Measurements from ENCODE around the gene SETD9.
A peak's percentile ranks its signal among the peaks of the same experiment; 100 is the strongest.

SETD9 gene

GRCh38 chr5:56934325-56934724 lies 24.9 kb downstream of the SETD9 start:
- FAIRE-seq: no peak
- DNase-seq (ENCODE audit: insufficient read length, low spot score): no peak

GRCh38 chr5:56938858-56939257 lies 29.5 kb downstream of the SETD9 start:
- no peak for DNase-seq (ENCODE audit: insufficient read length, low spot score)
- FAIRE-seq: no peak

DNA sequence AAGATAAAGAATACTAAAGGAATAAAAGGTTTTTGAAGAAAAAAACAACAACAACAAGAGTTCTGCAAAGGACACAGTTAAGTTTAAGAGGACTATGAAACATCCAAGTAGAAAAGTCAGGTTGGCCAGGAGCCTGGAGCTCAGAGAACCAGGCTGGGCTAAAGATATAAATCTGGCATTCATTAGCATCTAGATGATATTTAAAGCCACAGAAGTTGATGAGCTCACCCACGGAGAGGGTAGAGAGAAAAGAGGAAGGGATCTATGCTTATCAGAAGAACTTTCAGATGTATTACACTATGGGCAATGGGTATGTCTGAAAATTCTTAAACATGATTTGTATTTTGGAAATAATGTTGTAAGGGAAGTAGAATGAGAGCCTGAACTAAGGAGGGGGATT lies 32.6 kb downstream of the SETD9 start:
- DNase-seq (ENCODE audit: insufficient read length, low spot score) (no peak), FAIRE-seq (no peak)

DNA sequence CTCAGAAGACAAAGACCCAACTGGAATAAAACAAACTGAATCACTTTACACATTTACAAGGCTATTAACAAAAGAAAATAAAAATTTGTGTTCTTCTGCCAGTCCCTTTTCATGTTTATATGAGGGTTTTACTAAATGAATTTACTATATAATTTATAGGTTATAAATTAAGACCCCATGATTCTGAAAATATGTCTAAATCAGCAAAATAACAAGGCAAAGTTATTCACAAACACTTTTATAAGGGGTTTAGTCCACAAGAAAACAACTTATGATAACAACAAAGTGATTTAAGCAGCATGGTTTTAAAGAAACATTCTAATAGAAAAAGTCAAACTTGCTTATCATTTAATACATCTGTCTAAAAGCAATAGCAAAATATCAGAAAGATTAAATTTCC lies 37.7 kb downstream of the SETD9 start:
- DNase-seq (ENCODE audit: insufficient read length, low spot score) (no peak), FAIRE-seq (no peak)

DNA sequence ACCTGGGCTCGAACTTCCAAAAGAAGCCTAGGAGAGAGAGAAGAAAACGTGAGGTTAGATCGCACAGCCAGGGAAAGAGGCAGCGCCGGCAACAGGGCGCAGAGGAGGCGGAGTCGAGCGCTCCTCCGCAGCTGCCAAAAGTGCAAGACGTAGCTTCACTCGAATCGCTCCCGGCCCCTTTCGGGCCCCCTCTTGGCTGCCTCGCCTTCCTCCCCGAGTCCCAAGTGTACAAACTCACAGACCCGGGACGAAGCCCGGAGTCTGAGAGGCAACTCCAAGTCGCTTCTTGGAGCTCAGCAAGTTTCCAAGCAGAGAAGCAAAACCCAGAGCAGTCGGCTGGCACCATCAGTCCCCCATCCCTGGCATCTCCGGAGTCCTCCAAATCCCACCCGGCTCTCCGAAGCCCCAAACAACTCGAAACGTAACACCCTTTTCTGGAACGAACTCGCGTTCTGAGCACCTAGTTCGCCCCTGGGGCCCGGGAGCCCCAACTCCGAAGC lies 41.3 kb downstream of the SETD9 start:
- DNase-seq (ENCODE audit: insufficient read length, low spot score) (peak; percentile 40), FAIRE-seq (peak; percentile 97)

DNA sequence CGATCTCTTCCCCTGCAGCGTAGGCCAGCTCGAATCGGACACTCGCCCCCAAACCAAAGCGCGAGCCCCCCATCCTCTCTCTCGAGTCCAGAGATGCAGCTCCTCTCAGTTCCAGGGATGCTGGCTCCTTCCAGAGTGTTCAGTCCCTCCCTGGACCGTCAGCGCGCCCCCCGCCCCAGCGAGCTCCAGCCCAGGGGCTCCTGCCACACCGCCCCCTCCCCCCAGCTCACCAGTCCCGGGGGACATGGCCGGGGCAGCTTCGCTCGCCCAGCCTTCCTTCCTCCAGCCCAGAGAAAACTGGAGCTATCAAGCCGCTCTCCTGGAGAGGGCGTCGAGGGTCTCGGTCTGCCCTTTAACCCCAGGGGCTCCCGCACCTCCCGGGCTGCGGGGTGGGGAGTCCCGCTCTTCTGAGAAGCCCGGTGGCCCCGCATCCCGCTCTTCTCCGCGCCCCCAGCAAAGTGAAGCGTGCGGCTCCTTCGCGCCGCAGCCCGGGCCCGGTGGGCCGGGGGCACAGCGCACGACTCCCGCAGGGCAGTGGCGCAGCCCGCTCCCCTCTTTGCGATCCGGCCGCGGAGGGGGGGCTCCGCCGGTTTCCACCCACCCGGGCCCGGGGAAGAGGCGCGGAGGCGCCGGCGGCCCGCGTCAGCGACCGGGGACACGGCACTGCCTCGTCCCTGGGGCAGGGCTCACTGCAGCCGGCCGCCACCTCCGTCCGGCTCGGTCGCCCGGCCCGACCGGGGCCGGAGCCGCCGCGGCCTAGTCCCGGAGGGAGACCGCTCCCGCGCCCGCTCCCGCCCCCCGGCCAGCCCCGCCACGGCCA lies 41.9 kb downstream of the SETD9 start:
- peak; percentile 39 for FAIRE-seq
- peak; percentile 40 for DNase-seq (ENCODE audit: insufficient read length, low spot score)

- DNase-seq (ENCODE audit: insufficient read length, low spot score): peak; percentile 98
- FAIRE-seq: peak; percentile 4
These were observed 42.7 kb downstream of the SETD9 start, which contains the start of gene MIER3 for GRCh38 chr5:56951946-56952691. TSS of gene MIER3 (minus strand) at chr5:56952123. CDS start at chr5:56952102, 21 bp downstream.

GRCh38 chr5:56954262-56954661 lies 44.9 kb downstream of the SETD9 start:
- no peak for FAIRE-seq
- DNase-seq (ENCODE audit: insufficient read length, low spot score): no peak

DNA sequence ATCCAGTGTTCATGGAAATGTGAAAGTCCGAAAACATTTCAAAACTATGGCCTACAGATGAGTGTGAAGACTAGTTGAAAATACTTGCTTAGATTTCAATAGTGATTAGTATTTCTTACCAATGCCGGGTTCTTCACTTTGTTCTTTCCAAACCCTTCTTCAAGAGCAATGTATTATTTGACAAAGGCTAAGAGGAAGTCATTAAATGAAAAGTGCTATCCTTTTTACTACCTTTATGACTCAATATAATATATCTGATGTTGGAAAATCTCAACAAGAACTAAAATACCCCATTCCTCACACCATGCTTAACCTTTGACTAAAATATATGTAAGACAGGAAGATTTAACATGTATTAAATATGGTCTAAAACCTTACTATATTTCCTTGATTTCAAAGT lies 49.2 kb downstream of the SETD9 start:
- FAIRE-seq: no peak
- no peak for DNase-seq (ENCODE audit: insufficient read length, low spot score)

GRCh38 chr5:56959326-56959725 lies 49.9 kb downstream of the SETD9 start:
- no peak for DNase-seq (ENCODE audit: insufficient read length, low spot score)
- no peak for FAIRE-seq

DNA sequence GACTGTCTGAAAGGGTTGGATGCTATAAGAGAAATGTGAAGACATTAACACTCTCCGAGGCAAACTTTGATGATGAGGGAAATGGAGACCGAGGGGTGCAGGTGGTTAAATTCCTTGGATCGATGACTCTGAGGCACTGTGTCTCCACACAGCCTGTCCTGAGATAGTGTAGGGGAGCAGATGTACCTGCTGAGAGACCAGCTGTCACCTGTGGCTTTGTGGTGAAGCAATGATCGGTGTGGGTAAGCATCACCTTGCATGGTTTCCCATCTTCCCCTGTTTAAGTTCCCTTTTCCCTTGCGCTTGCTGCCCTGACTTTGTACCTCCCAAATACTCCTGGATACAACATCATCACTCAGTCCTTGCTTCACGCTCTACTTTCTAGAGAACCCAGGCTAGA lies 52.4 kb downstream of the SETD9 start:
- DNase-seq (ENCODE audit: insufficient read length, low spot score): no peak

GRCh38 chr5:56962286-56962685 lies 52.9 kb downstream of the SETD9 start:
- no peak for DNase-seq (ENCODE audit: insufficient read length, low spot score)
- no peak for FAIRE-seq

More for the DNA sequence above, 52.4 kb downstream of the SETD9 start:
- FAIRE-seq: no peak

- DNase-seq (ENCODE audit: insufficient read length, low spot score): no peak
- no peak for FAIRE-seq
These were observed 53.9 kb downstream of the SETD9 start for GRCh38 chr5:56963246-56963645.

DNA sequence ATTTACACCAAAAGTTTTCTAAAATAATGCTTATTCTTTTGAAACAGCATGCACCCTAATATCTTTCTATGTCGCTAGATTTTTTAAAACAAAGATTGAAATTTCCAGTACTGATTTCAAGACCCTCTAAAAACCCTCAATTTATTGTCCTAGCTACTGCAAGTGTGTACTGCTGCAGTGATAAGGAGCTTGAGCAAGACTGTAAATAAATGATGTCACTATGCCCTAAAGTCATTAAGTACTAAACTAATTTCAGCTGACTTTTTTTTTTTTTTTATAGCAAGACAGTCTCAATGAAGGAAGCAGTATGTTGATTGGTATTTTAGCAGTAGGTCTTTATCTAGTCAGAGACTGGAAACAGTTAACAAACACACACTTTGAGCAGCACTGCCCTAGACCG lies 54.8 kb downstream of the SETD9 start:
- FAIRE-seq (no peak), DNase-seq (ENCODE audit: insufficient read length, low spot score) (no peak)

Measured in GM19239 (cell line).